HL-60/S4 (cell line): ENCODE data around the gene ZRANB3.
"Not testable (repeated sequence)": the region's sequence is repeated elsewhere in the genome, so short reads cannot be mapped to it uniquely, and the experiment has no call there.

Experiments
- in situ Hi-C: fragments of 300-500 bp; cut with MboI; formaldehyde crosslinking; loops from 2 replicates; pipeline ENCODE4 v1.14.3; 2022; ENCODE audit warnings: low sequenced_read_pairs

Gene ZRANB3

DNA sequence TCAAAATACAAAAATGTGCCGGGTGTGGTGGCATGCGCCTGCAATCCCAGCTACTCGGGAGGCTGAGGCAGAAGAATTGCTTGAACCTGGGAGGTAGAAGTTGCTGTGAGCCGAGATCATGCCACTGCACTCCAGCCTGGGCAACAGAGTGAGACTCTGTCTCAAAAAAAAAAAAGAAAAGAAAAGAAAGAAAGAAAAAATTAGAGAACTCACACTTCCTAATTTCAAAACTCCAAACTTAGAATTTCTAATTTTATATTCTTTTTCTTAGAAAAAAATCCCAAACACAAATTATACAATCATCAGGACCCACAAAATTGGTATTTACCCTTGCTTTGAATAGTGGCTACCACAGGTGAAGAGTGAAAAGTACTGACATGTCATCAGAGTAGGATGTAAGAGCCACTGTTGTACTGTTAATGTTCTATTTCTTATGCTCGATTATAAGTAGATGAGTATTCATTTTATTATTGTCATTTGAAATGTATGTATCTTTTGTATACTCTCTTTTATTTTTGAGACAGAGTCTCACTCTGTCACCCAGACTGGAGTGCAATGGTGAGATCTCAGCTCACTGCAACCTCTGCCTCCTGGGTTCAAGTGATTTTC lies 182.8 kb downstream of the ZRANB3 start:
- in situ Hi-C loops = not testable (repeated sequence)

DNA sequence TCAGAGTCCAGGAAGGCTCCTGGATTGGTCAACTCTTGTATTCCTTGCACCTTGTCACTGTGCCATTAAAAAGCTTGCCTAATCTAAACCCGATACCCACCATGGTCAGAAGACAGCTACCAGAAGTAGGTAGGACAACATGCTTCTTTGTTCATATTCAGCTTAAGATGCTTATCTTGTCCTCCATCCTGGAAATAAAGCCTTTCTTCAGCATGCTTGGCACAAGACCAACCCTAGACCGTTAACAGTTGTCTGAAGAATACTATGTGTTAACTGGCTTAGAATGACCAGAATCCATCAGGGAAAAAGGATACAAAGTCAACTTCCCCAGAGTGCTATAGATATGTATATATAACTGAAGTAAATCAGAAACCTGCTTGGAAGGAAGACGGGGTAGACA lies 193.9 kb downstream of the ZRANB3 start:
- in situ Hi-C loops = no loop called here

- in situ Hi-C loops = no loop called here
Observed at GRCh38 chr2:135335256-135335655, 195.8 kb downstream of the ZRANB3 start.

DNA sequence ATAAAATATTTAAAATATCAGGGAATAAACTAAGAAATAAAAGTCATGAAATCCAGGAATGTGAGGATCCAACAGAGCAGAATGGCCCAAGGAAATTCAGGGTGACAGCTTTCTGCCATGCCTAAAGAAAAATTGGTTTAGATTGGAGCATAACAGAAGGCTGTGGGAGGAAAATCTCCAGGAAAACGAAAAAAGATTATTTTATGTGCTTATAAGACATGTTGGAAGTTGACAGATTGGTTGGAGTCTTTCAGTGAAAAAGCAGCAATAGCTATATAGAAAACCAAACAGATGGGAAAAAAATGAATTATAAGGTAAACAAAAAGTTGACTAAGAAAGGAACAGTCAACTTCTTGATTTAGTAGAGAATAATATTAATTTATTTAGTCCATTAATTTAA lies 203.9 kb downstream of the ZRANB3 start:
- in situ Hi-C loops = no loop called here

DNA sequence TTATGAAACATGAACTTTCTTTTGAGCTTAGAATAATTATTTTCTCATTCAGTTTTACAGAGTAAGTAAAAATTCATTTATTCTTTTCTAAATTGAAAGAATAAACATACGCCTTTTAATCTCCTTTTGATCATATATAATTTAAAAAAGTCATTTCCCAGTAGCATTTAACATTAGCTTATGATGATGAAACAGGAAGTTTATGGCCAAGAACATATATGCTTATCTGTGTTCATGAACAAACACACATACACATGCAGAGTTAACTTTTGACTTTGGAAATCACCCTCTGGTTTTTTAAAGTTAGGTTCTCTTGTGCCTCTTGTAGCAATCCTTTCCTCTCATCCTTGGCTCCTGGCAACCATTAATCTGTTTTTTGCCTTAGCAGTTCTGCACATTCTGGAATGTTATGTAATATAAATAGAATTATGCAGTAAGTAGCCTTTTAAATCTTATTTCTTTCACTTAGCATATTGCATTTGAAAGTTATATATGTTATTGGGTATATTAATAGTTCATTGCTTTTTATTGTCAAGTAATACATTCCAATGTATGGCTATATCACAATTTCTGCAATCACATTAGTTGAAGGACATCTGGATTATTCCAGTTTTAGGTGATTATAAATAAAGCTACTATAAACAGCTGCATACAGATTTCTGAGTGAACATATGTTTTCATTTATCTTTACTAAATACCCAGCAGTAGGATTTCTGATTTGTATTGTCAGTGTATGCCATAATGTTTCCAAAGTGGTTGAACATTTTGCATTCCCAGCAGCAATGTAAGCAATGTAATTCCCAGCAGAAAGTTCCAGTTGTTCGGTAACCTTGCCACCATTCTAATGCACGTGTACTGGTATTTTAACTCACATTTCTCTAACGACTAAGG lies 210.3 kb downstream of the ZRANB3 start:
- in situ Hi-C loops = no loop called here

DNA sequence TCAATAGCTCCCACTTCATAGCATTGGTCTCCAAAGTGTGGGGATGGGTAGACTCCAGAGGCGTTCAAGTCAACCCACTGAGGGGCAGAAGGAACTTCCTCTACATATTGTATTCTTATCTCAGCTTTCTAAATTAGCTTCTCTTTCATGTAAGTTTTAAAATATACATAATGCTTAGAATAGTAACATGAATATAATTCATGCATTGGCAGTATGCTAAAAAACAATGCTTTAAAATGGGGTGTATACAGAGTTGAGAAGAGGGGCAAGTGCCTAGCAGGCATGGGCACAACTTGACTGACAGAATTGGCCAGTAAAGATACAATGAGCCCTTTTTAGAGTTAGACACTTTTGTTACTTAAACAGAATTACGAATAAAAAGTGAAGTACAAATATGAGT lies 212.2 kb downstream of the ZRANB3 start:
- in situ Hi-C loops = no loop called here

- in situ Hi-C loops = no loop called here
Observed at GRCh38 chr2:135317375-135317774, 213.6 kb downstream of the ZRANB3 start.

- in situ Hi-C loops = no loop called here
Observed at GRCh38 chr2:135311962-135312361, 219.1 kb downstream of the ZRANB3 start.

DNA sequence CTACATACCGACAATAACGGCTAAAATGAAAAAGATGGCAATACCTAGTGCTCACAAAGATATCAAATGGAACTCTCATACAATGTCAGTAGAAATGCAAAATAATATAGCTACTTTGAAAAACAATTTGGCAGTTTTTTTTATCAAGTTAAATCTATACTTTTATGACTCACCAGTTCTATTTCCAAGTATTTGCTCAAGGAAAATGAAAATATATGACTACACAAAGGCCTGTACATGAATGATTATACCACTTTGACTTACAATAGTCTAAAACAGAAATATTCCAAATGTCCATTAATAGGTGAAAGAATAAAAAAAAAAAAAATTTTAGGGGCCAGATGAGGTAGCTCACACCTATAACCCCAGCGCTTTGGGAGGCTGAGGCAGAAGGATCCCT lies 219.8 kb downstream of the ZRANB3 start:
- in situ Hi-C loops = no loop called here

DNA sequence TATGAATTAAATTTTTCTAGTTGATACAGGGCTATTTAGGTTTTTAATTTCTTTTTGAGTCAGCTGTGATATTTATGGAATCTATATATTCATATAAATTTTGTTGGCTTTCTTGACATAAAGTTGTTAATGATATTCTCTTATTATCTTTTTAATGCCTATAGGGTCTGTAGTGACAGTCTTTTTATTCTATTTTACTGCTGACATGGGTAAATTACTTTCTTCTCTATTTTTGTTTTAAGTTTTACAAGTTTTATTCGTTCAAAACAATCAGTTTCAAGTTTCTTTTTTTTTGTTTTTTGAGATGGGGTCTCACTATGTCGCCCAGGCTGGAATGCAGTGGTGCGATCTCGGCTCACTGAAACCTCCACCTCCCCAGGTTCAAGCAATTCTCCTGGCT lies 226.3 kb downstream of the ZRANB3 start:
- in situ Hi-C loops = no loop called here

GRCh38 chr2:135299658-135300244 lies 231.3 kb downstream of the ZRANB3 start:
- in situ Hi-C loops = no loop called here

GRCh38 chr2:135299165-135299564 lies 231.9 kb downstream of the ZRANB3 start:
- in situ Hi-C loops = no loop called here

GRCh38 chr2:135287121-135287520 lies 243.9 kb downstream of the ZRANB3 start:
- in situ Hi-C loops = not testable (repeated sequence)

- in situ Hi-C loops = no loop called here
Observed at GRCh38 chr2:135285391-135285790, 245.6 kb downstream of the ZRANB3 start.

- in situ Hi-C loops = no loop called here
Observed at GRCh38 chr2:135281379-135281778, 249.6 kb downstream of the ZRANB3 start.

GRCh38 chr2:135279209-135279608 lies 251.8 kb downstream of the ZRANB3 start:
- in situ Hi-C loops = no loop called here

GRCh38 chr2:135276525-135276924 lies 254.5 kb downstream of the ZRANB3 start:
- in situ Hi-C loops = no loop called here

DNA sequence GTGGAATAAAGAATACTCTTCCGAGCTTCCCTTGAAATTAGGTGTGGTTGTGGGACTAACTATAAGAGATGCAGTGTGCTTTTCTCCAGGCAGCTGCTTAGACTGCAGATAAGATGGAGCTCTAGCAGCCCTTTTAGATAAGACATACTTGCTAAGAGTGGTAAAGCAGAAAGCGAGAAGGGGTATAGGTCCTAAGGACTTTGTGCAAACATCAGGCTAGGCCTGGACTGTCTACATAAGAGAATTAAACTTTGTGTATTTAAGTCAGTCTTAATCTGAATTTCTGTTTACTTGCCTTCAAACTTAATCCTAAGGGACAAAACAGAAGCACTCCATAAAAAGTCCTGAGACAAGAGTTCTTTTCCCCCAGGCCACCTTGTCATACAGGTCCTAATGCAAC lies 260.0 kb downstream of the ZRANB3 start:
- in situ Hi-C loops = no loop called here

GRCh38 chr2:135265960-135266490 lies 265.0 kb downstream of the ZRANB3 start:
- in situ Hi-C loops = no loop called here

- in situ Hi-C loops = no loop called here
Observed at GRCh38 chr2:135259123-135259522, 271.9 kb downstream of the ZRANB3 start.

- in situ Hi-C loops = no loop called here
Observed at GRCh38 chr2:135258193-135258592, 272.8 kb downstream of the ZRANB3 start.
